ENCODE results near the gene NHSL2.

The NHSL2 gene

DNA sequence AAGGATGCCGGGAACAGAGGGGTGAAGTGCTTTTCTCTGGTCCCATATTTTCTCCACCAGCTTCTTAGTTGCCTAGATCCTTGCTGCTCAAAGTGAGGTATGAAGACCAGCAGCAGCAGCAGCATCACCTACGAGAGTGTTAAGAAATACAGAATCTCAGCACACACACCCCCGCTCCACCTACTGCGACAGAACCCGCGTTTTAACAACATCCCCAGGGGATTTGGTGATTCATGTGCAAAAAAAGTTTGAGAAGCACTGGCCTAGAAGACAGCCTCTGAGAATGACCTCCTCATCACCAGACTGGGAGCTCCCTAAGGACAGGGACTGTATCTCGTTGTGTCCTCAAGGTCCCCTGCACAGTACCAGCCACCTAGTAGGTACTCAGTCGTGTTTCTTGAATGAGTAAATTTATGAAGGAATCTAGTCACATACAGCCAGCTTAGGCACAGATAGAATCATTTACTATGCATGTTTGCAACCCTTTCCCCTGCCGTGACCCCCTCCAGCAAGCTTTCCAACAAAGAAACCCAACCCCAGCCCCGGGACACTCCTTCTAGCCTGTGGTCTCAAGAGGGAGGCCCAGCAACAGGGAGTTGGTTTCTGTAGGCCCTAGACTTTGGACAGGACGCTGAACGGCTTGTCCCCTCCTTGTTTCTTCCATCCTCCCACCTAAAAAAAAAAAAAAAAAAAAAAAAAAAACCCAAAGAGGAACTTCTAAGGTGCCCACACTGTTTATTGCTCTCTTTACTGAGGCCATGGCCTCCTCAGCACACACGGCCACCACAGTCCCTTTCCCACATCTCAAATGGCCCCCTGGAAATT is 199.6 kb downstream of the NHSL2 start:
- H3K27me3 ChIP-seq (ENCODE audit: low read depth, low read length) = peaks cover 43% of the 10 kb centered on the region
- no peak overlapping the region for H2AFZ ChIP-seq (ENCODE audit: low read depth, low read length)
- no peak overlapping the region for H3K4me3 ChIP-seq (ENCODE audit: low read length)
- no peaks in the 10 kb centered on the region for H3K9me3 ChIP-seq (ENCODE audit: insufficient read depth, low read length)
- no peaks in the 10 kb centered on the region for H3K79me2 ChIP-seq (ENCODE audit: low read length)
- no peak overlapping the region for H3K9ac ChIP-seq (ENCODE audit: low read length)
- H3K4me1 ChIP-seq (ENCODE audit: low read length) = peaks cover 4% of the 10 kb centered on the region; the same call in 1 of the 2 replicates
- H4K20me1 ChIP-seq (ENCODE audit: insufficient read depth, low read length) = no peaks in the 10 kb centered on the region
- H3K36me3 ChIP-seq (replicated peaks; ENCODE audit: low read depth, low read length) = no peaks in the 10 kb centered on the region
- TF ChIP-seq, protein P1, sequence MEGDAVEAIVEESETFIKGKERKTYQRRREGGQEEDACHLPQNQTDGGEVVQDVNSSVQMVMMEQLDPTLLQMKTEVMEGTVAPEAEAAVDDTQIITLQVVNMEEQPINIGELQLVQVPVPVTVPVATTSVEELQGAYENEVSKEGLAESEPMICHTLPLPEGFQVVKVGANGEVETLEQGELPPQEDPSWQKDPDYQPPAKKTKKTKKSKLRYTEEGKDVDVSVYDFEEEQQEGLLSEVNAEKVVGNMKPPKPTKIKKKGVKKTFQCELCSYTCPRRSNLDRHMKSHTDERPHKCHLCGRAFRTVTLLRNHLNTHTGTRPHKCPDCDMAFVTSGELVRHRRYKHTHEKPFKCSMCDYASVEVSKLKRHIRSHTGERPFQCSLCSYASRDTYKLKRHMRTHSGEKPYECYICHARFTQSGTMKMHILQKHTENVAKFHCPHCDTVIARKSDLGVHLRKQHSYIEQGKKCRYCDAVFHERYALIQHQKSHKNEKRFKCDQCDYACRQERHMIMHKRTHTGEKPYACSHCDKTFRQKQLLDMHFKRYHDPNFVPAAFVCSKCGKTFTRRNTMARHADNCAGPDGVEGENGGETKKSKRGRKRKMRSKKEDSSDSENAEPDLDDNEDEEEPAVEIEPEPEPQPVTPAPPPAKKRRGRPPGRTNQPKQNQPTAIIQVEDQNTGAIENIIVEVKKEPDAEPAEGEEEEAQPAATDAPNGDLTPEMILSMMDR (IDR thresholded peaks at IDR 0.05; ENCODE audit: low read depth, low read length) = no peak
- TF ChIP-seq EZH2phosphoT487 (IDR thresholded peaks at IDR 0.05; ENCODE audit: low read depth) = no peak
- no peak overlapping the region for H3K4me2 ChIP-seq (ENCODE audit: low read length)
- no peak overlapping the region for H3K27ac ChIP-seq (ENCODE audit: low read length)

DNA sequence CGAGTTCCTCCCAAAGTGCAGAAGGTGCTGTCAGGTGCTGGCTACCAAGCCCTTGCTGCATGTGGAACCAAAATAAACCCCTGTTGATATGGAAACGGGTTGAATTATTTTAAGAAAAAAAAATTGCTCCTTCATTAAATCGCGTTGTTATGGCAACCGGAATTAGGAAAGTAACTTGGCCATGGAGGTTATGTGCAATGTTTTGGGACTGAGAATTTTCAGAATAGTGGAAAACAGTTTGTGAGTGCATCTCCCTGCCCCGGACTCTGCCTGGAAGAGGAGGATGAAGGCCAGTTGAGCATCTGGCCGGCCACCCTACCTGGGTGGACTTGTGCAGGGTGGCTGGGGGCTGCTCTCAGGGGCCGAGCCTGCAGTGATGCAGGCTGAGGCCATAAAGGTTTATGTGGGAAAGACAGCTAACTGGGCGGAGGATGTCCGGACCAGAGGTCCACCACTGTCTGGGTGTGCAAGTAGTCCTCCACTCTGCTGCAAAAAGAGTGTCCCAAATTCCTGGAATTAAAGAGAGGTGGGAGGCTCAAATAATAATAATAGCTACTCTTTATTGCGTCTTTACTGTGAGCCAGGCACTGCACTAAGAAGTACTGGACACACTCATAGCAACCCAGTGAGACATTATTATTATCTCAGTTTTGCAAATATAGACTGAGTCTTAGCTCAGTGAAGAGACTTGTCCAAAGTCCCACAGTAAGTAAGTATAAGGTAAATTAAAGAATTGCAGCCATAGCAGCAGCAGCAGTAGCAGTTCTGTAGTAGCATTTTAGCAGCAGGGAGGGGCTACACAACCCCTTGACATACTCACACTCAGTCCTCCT is 200.4 kb downstream of the NHSL2 start:
- H3K27ac ChIP-seq (ENCODE audit: low read length) = no peak overlapping the region
- H3K4me3 ChIP-seq (ENCODE audit: low read length) = no peak overlapping the region
- H3K27me3 ChIP-seq (ENCODE audit: low read depth, low read length) = peaks cover 43% of the 10 kb centered on the region

DNA sequence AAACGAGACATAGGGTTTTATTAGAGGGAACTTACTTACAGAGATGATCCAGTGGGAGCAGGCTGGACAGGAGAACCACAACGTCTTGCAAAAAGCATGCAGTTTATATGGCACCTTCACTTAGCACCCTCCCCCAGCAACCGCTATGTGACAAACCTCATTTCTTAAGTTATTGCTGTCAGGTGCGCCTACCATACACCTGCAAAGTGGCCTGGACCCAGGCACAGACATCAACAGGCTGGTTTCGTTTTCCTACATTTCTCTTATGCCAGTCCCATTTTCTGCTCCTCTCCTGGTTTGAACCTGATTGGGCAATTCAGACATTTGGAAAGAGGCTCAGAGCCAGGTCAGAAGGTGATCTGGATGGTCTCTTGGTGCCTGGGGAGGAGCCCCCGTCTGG is 202.8 kb downstream of the NHSL2 start:
- Histone ChIP-seq H3K79me2 (ENCODE audit: low read length) (no peaks in the 10 kb centered on the region), H3K27me3 (ENCODE audit: low read depth, low read length) (peaks cover 37% of the 10 kb centered on the region), H3K9ac (ENCODE audit: low read length) (no peak overlapping the region), H3K4me3 (ENCODE audit: low read length) (no peak overlapping the region), H3K4me2 (ENCODE audit: low read length) (no peak overlapping the region), H3K36me3 (replicated peaks; ENCODE audit: low read depth, low read length) (no peaks in the 10 kb centered on the region), H3K4me1 (ENCODE audit: low read length) (no peaks in the 10 kb centered on the region), H3K9me3 (ENCODE audit: insufficient read depth, low read length) (no peaks in the 10 kb centered on the region), H2AFZ (ENCODE audit: low read depth, low read length) (no peak overlapping the region), H4K20me1 (ENCODE audit: insufficient read depth, low read length) (no peaks in the 10 kb centered on the region), H3K27ac (ENCODE audit: low read length) (no peak overlapping the region)
- TF ChIP-seq, protein P1 (IDR thresholded peaks at IDR 0.05; ENCODE audit: low read depth, low read length) = no peak
- no peak for TF ChIP-seq EZH2phosphoT487 (IDR thresholded peaks at IDR 0.05; ENCODE audit: low read depth)

More for the DNA sequence above, 200.4 kb downstream of the NHSL2 start:
- Histone ChIP-seq H2AFZ (ENCODE audit: low read depth, low read length) (no peak overlapping the region), H3K4me2 (ENCODE audit: low read length) (no peak overlapping the region), H3K9me3 (ENCODE audit: insufficient read depth, low read length) (no peaks in the 10 kb centered on the region), H3K9ac (ENCODE audit: low read length) (no peak overlapping the region), H4K20me1 (ENCODE audit: insufficient read depth, low read length) (no peaks in the 10 kb centered on the region), H3K79me2 (ENCODE audit: low read length) (no peaks in the 10 kb centered on the region), H3K4me1 (ENCODE audit: low read length) (no peaks in the 10 kb centered on the region), H3K36me3 (replicated peaks; ENCODE audit: low read depth, low read length) (no peaks in the 10 kb centered on the region)
- TF ChIP-seq, protein P1 (IDR thresholded peaks at IDR 0.05; ENCODE audit: low read depth, low read length) = no peak
- TF ChIP-seq EZH2phosphoT487 (IDR thresholded peaks at IDR 0.05; ENCODE audit: low read depth) = no peak

DNA sequence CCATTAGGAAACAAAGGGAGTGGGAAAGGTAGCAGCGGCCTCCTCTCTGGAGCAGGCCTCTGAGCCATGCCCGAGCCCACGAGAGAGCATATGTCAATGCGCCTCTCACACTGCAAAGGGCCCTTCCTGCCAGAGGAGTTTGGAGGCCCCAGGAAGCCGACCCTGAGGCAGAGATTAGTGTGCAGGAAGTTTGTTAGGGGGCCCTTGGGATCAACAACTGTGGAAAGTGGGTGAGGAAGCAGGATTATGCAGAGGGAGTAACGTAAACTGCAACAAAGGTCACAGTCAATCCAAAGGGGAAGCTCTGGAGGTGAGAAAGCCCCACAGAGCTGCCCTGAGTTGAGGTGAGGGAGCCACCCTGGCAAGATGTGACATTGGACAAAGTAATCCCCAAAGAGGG is 203.7 kb downstream of the NHSL2 start:
- peaks cover 31% of the 10 kb centered on the region; the same call in 1 of the 2 replicates for H3K27me3 ChIP-seq (ENCODE audit: low read depth, low read length)
- H3K4me1 ChIP-seq (ENCODE audit: low read length) = no peaks in the 10 kb centered on the region
- no peaks in the 10 kb centered on the region for H3K79me2 ChIP-seq (ENCODE audit: low read length)
- H3K36me3 ChIP-seq (replicated peaks; ENCODE audit: low read depth, low read length) = no peaks in the 10 kb centered on the region
- no peak for TF ChIP-seq EZH2phosphoT487 (IDR thresholded peaks at IDR 0.05; ENCODE audit: low read depth)
- TF ChIP-seq, protein P1 (IDR thresholded peaks at IDR 0.05; ENCODE audit: low read depth, low read length) = no peak
- no peak overlapping the region for H3K27ac ChIP-seq (ENCODE audit: low read length)
- H2AFZ ChIP-seq (ENCODE audit: low read depth, low read length) = no peak overlapping the region
- H4K20me1 ChIP-seq (ENCODE audit: insufficient read depth, low read length) = no peaks in the 10 kb centered on the region
- H3K9ac ChIP-seq (ENCODE audit: low read length) = no peak overlapping the region
- no peak overlapping the region for H3K4me3 ChIP-seq (ENCODE audit: low read length)
- no peaks in the 10 kb centered on the region for H3K9me3 ChIP-seq (ENCODE audit: insufficient read depth, low read length)
- no peak overlapping the region for H3K4me2 ChIP-seq (ENCODE audit: low read length)
